HG03060 (cell line): ENCODE data around the gene SPC25.
A peak's percentile ranks its signal among the peaks of the same experiment; 100 is the strongest.
"Not testable (repeated sequence)": the region's sequence is repeated elsewhere in the genome, so short reads cannot be mapped to it uniquely, and the experiment has no call there.

ENCODE experiments used
- ATAC-seq: cut with Tn5 transposase; IDR thresholded peaks from one replicate; pipeline ENCODE4 v1.9.1; 2021; ENCODE audit warnings: low read depth, moderate number of reproducible peaks; ENCODE audit not compliant: unreplicated experiment

Gene SPC25

GRCh38 chr2:168890006-168890782, at the start of gene SPC25:
SPC25 (minus strand) TSS chr2:168890430; CDS start chr2:168889519, 911 bp downstream.
- ATAC-seq: peak; percentile 100

- ATAC-seq: peak; percentile 81
Measured at GRCh38 chr2:168939918-168940317, 49.7 kb upstream of the SPC25 start.

GRCh38 chr2:168939061-168939460, 48.8 kb upstream of the SPC25 start:
- ATAC-seq: no peak

GRCh38 chr2:168935810-168936581, 45.8 kb upstream of the SPC25 start:
- ATAC-seq: no peak

GRCh38 chr2:168934826-168935225, 44.6 kb upstream of the SPC25 start:
- no peak for ATAC-seq

- not testable (repeated sequence) for ATAC-seq
Measured at GRCh38 chr2:168932174-168932573, 41.9 kb upstream of the SPC25 start.

- ATAC-seq: no peak
Measured at GRCh38 chr2:168930242-168930641, 40.0 kb upstream of the SPC25 start.

GRCh38 chr2:168929031-168929430, 38.8 kb upstream of the SPC25 start:
- no peak for ATAC-seq

GRCh38 chr2:168928113-168928831, 38.0 kb upstream of the SPC25 start:
- ATAC-seq: no peak

GRCh38 chr2:168926621-168927386, 36.6 kb upstream of the SPC25 start:
- no peak for ATAC-seq

GRCh38 chr2:168920504-168921157, 30.4 kb upstream of the SPC25 start:
- ATAC-seq: no peak

GRCh38 chr2:168916331-168916675, 26.1 kb upstream of the SPC25 start:
- ATAC-seq: no peak

GRCh38 chr2:168915441-168916330, 25.5 kb upstream of the SPC25 start:
- no peak for ATAC-seq

GRCh38 chr2:168913495-168913894, 23.3 kb upstream of the SPC25 start:
- ATAC-seq: no peak

- ATAC-seq: no peak
Measured at GRCh38 chr2:168912901-168913369, 22.7 kb upstream of the SPC25 start.

GRCh38 chr2:168912466-168912865, 22.2 kb upstream of the SPC25 start:
- no peak for ATAC-seq

- no peak for ATAC-seq
Measured at GRCh38 chr2:168910330-168910729, 20.1 kb upstream of the SPC25 start.

GRCh38 chr2:168907940-168908662, 17.9 kb upstream of the SPC25 start:
- ATAC-seq: no peak
